ENCODE measurements around the gene KCNMB1.
A peak's percentile ranks its signal among the peaks of the same experiment; 100 is the strongest.

KCNMB1 gene

DNA sequence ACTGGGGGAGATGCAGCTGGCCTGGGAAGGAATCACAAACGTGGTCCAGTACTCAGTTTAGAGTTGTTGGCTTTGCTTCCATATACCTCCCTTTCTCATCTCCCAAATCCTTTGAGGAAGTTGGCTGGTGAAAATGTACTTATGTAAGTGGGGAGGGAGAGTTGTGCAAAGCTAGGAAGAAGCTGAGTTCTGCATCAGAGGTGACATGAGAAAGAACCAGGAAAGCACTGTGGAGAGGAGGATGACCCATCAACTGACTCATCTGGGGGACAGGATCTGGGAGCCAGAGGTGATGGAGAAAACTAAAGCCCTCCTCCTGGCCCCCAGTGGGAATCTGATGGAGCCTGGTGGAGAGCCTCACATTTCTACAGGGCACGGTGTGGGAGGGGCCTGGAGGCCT is 16.2 kb downstream of the KCNMB1 start:
- DNase-seq: no peak

DNA sequence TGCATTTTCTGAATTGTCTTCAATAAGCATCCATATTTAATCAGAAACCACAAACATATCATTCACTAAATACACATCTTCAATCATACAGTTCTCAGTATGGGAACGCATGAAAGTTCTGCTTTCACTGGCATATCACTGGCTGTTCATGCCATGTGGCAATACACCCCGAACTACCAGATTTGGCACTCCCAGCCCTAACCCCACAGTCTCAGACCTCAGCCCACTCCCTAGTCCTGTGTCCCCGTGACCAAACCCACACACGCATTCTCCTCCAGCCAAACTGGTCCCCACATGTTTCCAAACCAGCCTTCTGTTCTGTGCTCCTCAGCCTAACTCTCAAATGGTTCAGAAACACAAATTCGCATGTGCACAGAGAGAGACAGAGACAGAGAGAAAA is 20.6 kb downstream of the KCNMB1 start:
- DNase-seq: no peak

- DNase-seq: no peak
Measured at GRCh38 chr5:170366276-170366675, 22.9 kb downstream of the KCNMB1 start.

DNA sequence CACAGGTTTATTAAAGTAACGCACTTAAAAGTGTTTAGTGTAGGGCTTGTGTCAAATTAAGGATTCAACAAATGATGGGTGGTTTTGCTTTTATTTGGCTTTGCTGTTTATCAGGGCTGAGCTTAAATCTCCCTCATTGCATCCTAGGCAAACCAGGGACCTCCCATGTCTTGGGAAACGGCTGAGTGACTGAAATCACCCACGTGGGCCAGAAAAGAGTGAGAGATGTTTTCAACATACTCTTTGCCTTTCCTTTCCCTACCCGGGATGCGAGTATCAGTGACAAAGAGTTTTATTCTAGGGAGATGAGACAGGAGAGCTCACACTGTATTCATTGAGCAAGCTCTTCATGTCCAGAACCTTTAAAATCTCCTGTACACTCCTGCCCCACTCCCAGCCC is 23.3 kb downstream of the KCNMB1 start:
- no peak for DNase-seq

- DNase-seq: no peak
Measured at GRCh38 chr5:170365011-170365410, 24.2 kb downstream of the KCNMB1 start.

DNA sequence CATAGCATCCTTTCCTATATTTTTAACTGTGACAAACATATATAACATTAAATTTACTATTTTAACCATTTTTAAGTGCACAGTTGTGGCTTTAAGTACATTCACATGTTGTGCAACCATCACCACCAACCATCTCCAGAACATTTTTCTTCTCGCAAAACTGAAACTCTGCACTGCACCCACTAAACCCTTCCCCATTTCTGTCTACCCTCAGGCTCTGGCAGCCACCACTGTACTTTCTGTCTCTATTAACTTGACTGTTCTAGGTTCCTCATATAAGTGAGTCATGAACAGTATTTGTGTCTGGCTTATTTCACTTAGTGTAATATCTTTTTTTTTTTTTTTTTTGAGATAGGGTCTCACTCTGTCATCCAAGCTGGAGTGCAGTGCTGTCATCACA is 25.5 kb downstream of the KCNMB1 start:
- no peak for DNase-seq

GRCh38 chr5:170362656-170363055 is 26.5 kb downstream of the KCNMB1 start:
- no peak for DNase-seq

DNA sequence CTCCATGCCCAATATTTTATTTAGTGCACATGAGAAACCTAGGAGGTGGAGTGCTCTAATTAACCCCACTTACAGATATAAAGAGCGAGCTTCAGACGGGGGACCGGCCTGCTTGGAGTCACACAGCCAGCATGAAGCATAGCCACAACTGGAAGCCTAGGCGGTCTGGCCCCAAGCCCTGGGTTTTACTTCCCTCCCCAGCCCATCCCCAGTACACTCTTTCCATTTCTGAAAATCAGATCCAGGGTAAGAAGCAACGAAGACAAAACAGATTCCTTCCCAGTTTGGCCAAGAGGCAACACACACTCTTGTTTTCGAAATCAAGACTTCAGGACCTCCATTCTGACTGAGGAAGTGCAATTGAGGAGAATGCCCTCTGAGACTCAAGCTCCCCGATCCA is 27.1 kb downstream of the KCNMB1 start:
- no peak for DNase-seq

DNA sequence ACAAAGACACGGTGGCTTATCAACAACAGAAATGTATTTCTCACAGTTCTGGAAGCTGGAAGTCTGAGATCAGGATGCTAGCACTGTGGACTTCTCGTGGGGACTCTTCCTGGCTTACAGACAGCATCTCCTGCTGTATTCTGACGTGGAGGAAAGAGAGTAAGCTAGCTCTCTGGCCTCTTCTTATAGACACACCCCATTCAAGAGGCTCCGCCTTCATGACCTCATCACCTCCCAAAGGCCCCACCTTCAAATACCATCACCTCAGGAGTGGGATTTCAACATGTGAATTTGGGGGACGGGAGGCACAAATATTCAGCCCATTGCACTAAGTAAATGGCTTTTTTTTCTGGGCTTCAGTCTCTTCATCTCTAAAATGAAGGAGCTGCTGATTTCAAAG is 27.6 kb downstream of the KCNMB1 start:
- no peak for DNase-seq

- DNase-seq: no peak
Measured at GRCh38 chr5:170361116-170361515, 28.1 kb downstream of the KCNMB1 start.

- DNase-seq: no peak
Measured at GRCh38 chr5:170360709-170361108, 28.5 kb downstream of the KCNMB1 start.

GRCh38 chr5:170357955-170358444 is 31.2 kb downstream of the KCNMB1 start:
- DNase-seq: no peak

DNA sequence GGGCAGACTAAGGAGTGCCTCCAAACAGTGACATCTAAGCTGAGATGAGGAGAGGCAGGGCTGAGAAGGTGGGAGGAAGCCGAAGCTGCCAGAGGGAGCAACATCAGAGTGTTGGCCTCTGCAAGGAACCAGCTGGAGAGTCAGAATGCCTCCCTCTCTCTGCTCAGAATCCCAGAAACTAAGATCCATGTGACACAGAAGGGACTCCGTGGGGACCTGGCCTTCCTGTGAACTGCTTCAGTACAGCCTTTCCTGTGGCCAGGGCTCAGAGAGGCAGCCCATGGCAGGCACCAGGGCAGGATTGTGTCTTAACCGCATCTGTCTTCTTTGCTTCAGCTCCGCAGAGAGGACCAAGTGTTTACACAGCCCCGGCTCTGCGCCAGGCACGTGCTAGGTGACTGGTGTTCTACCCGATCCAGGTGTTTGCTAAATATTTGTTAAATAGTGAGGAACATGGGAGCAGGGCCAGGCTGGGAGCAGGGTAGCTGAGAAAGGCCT is 33.5 kb downstream of the KCNMB1 start:
- no peak for DNase-seq

GRCh38 chr5:170353961-170354360 is 35.2 kb downstream of the KCNMB1 start:
- peak; percentile 20 for DNase-seq

DNA sequence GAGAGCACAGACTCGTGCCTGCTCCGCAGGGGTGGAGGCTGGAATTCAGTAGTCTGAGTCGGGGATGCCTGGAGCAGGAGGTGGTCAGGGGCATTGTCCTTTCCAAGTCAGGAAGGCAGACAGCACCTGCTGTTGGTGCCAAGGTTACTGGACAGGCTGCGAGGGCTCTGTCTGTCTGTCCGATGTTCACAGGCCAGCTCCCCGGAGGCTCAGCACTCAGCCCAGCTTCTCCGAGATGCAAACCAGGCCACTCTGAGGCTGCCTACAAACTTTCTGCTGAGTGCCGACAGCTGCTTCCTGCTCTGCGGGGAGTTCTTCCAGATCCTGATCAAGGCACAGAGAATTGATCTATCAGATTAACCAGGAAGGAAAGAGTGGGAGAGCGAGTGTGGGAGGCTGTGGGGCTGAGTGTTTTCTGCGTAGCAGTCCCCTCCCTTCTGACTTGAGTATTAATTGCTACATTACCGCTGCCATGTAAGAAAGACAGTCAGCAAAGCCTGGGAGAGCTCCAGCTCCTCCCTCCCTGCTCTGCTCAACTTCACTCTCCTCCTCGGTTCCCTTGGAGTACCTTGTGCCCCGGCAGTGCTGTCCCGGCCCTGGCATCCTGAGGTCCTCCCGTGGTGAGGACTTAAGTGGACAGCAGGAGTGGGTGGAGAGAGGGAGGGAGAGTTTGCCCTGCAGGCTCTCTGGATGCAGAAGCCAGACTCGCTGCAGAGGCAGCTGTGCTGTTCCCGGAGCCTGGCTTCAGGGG is 36.0 kb downstream of the KCNMB1 start:
- DNase-seq: no peak

DNA sequence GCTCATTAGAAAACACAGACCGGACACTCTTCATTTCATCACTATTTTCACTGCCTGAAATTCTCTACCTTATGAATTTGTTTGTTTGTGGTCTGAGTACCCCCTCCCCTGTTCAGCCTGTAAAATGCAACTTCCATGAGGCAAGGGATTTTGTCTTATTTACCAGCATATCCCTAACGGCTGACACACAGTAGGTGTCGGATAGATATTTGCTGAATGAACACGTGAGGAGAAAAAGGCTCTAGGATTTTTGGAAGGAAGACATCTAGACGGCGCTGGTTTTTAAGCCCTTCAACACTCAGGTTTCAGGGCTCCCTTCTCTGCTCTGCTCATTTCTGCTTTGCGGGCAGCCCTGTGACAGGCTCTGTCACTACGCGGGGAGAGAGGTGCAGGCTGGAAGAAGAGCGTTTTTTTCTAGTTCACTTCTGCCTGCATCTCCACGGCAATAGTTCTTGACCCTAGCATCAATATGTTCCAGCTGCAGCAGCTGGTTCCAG is 41.0 kb downstream of the KCNMB1 start:
- no peak for DNase-seq

- DNase-seq: no peak
Measured at GRCh38 chr5:170347022-170347567, 42.1 kb downstream of the KCNMB1 start.

- no peak for DNase-seq
Measured at GRCh38 chr5:170345971-170346370, 43.2 kb downstream of the KCNMB1 start.

- no peak for DNase-seq
Measured at GRCh38 chr5:170343177-170343576, 46.0 kb downstream of the KCNMB1 start.

DNA sequence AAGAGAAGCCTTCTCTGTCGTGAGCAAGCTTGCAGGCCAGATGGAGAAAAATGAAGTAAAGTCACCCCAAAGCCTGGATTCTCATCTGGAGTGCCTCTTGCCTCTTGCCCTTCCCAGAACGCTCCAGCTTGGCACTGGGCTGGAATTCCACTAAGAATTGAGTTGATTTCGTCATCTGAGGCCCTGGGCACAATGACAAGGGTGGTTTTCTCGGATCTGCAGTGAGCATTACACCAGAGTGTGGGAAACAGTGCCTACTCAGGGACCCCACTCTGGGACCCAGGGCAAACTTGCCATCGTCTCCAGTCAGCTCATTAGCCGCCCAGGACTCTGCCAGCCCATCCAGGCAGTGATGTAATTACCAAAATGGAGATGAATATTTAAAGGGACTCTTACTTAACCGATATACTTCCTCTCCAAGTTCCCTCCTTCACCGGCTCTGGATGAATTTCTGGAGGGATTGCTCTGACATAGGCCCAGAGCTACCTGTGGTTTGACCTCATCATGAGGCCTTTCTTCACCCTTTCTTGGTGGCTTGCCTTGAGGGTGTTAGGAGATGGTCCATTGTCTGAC is 46.9 kb downstream of the KCNMB1 start:
- DNase-seq: no peak

- DNase-seq: no peak
Measured at GRCh38 chr5:170341545-170341944, 47.6 kb downstream of the KCNMB1 start.

- DNase-seq: no peak
Measured at GRCh38 chr5:170339780-170340167, 49.4 kb downstream of the KCNMB1 start.

GRCh38 chr5:170338933-170339779 is 50.0 kb downstream of the KCNMB1 start:
- no peak for DNase-seq
